Panc1 (cell line): ENCODE results near the gene CD163L1. TPM values are rescaled to one million over a fixed set of nuclear protein-coding genes. Genes with fewer than 3 reads are reported as not detected.

Experiments
- ATAC-seq: fragments of 200-7000 bp; cut with Tn5 transposase; 2 replicates; pipeline ENCODE4 v1.9.1; 2020; ENCODE audit warnings: mild to moderate bottlenecking, moderate library complexity
- BruUV-seq: library from RNA; stranded (reverse); fragments of 400-500 nt; replicated peaks from 2 replicates; lab custom pipeline; 2021; lab: Mats Ljungman, UMichigan
- CTCF ChIA-PET: fragments of 300-600 bp; sonication (Branson Sonifier 250); formaldehyde crosslinking; loops from one replicate; lab custom pipeline; 2022; ENCODE audit warnings: antibody characterized with exemption; lab: Charles Lee
- POLR2A ChIA-PET: fragments of 300-600 bp; sonication (Branson Sonifier 250); formaldehyde crosslinking; loops from one replicate; lab custom pipeline; 2022; ENCODE audit warnings: antibody characterized with exemption; lab: Charles Lee
- DNase-seq: peaks from one replicate; pipeline ENCODE4 v3.0.0-alpha.2; 2010; ENCODE audit warnings: low read depth, low spot score
- H3K27ac ChIP-seq: 2 replicates; pipeline ENCODE4 v1.5.1; 2011; ENCODE audit warnings: mild to moderate bottlenecking, low read length, inconsistent platforms
- H3K27me3 ChIP-seq: fragments of 200-500 bp; sonication (Bioruptor generic); 2 replicates; pipeline ENCODE4 v1.6.0; 2014; ENCODE audit warnings: low read length, inconsistent platforms; ENCODE audit not compliant: control insufficient read depth, insufficient read depth
- H3K36me3 ChIP-seq: fragments of 200-500 bp; sonication (Bioruptor generic); 2 replicates; pipeline ENCODE4 v1.5.1; 2014; ENCODE audit warnings: inconsistent platforms, mild to moderate bottlenecking, low read length, moderate library complexity; ENCODE audit not compliant: control insufficient read depth, insufficient read depth
- H3K4me1 ChIP-seq: 2 replicates; pipeline ENCODE4 v1.5.1; 2011; ENCODE audit warnings: inconsistent platforms, mild to moderate bottlenecking, low read length, moderate library complexity; ENCODE audit not compliant: control insufficient read depth, insufficient read depth
- H3K4me3 ChIP-seq, 2 experiments: 2 replicates each; pipeline ENCODE4 v1.5.1; 2011 to 2012; ENCODE audit warnings: low read depth in 2 of 2, low read length in 2 of 2, mild to moderate bottlenecking in 2 of 2, inconsistent platforms in 1 of 2, moderate library complexity in 1 of 2
- H3K9me3 ChIP-seq: fragments of 200-500 bp; sonication (Bioruptor generic); 2 replicates; pipeline ENCODE4 v1.5.1; 2014; ENCODE audit warnings: low read depth, mild to moderate bottlenecking, inconsistent platforms, low read length, moderate library complexity; ENCODE audit not compliant: control insufficient read depth, insufficient read depth
- POLR2AphosphoS5 ChIP-seq: IDR thresholded peaks from 2 replicates; pipeline ENCODE4 v1.6.1; 2012; ENCODE audit warnings: mild to moderate bottlenecking, low read depth, low read length, moderate library complexity
- SIN3A ChIP-seq: IDR thresholded peaks from 2 replicates; pipeline ENCODE4 v1.6.1; 2012; ENCODE audit warnings: low read depth, mild to moderate bottlenecking, low read length, moderate library complexity, borderline replicate concordance; ENCODE audit not compliant: insufficient read depth
- TCF7L2 ChIP-seq: IDR thresholded peaks from 2 replicates; pipeline ENCODE4 v1.6.1; 2011; ENCODE audit warnings: mild to moderate bottlenecking, low read depth, low read length, inconsistent platforms
- in situ Hi-C: cut with HindIII; loops from 2 replicates; pipeline ENCODE4 v1.10.0; 2016; ENCODE audit warnings: low sequenced_read_pairs, low pct_unique_long_range_greater_than_20kb
- intact Hi-C: fragments of 100-400 bp; cut with micrococcal nuclease; formaldehyde crosslinking; loops from one replicate; pipeline ENCODE4 v1.10.0; 2022; ENCODE audit not compliant: unreplicated experiment
- total RNA-seq: library from RNA; stranded (reverse); gene quantifications from one replicate; pipeline ENCODE4 v1.2.1, GENCODE V29; 2021; ENCODE audit not compliant: unreplicated experiment
- TF ChIP-seq, protein P1 (sequence below): fragments of 450-650 bp; IDR thresholded peaks from 2 replicates; pipeline ENCODE4 v1.5.1; 2017; ENCODE audit warnings: mild to moderate bottlenecking
- TF ChIP-seq, protein P2 (sequence below), 2 experiments: IDR thresholded peaks; 2 replicates each; pipeline ENCODE4 v1.6.1; 2011 to 2012; ENCODE audit warnings: low read depth in 2 of 2, control low read depth in 1 of 2, low read length in 1 of 2, mild to moderate bottlenecking in 1 of 2, moderate library complexity in 1 of 2; ENCODE audit not compliant: insufficient read depth in 1 of 2

The CD163L1 gene
- total RNA-seq, 1 experiment from 2014 or later, result not detected

GRCh38 chr12:7404275-7404674 is 39.7 kb downstream of the CD163L1 start:
- Histone ChIP-seq H3K9me3 (no peaks in the 10 kb centered on the region), H3K4me1 (no peaks in the 10 kb centered on the region), H3K36me3 (no peaks in the 10 kb centered on the region), H3K27me3 (no peaks in the 10 kb centered on the region), H3K4me3 (no peak overlapping the region), H3K27ac (no peak overlapping the region)
- POLR2A ChIA-PET, result no interaction called here
- no TSS peak for BruUV-seq
- ATAC-seq (no peak), DNase-seq (no peak)
- intact Hi-C loops (no loop called here), in situ Hi-C loops (no loop called here)
- TF ChIP-seq, protein P1, sequence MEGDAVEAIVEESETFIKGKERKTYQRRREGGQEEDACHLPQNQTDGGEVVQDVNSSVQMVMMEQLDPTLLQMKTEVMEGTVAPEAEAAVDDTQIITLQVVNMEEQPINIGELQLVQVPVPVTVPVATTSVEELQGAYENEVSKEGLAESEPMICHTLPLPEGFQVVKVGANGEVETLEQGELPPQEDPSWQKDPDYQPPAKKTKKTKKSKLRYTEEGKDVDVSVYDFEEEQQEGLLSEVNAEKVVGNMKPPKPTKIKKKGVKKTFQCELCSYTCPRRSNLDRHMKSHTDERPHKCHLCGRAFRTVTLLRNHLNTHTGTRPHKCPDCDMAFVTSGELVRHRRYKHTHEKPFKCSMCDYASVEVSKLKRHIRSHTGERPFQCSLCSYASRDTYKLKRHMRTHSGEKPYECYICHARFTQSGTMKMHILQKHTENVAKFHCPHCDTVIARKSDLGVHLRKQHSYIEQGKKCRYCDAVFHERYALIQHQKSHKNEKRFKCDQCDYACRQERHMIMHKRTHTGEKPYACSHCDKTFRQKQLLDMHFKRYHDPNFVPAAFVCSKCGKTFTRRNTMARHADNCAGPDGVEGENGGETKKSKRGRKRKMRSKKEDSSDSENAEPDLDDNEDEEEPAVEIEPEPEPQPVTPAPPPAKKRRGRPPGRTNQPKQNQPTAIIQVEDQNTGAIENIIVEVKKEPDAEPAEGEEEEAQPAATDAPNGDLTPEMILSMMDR, result no peak
- TF ChIP-seq TCF7L2 (no peak), POLR2AphosphoS5 (no peak), SIN3A (no peak)
- TF ChIP-seq, protein P2, sequence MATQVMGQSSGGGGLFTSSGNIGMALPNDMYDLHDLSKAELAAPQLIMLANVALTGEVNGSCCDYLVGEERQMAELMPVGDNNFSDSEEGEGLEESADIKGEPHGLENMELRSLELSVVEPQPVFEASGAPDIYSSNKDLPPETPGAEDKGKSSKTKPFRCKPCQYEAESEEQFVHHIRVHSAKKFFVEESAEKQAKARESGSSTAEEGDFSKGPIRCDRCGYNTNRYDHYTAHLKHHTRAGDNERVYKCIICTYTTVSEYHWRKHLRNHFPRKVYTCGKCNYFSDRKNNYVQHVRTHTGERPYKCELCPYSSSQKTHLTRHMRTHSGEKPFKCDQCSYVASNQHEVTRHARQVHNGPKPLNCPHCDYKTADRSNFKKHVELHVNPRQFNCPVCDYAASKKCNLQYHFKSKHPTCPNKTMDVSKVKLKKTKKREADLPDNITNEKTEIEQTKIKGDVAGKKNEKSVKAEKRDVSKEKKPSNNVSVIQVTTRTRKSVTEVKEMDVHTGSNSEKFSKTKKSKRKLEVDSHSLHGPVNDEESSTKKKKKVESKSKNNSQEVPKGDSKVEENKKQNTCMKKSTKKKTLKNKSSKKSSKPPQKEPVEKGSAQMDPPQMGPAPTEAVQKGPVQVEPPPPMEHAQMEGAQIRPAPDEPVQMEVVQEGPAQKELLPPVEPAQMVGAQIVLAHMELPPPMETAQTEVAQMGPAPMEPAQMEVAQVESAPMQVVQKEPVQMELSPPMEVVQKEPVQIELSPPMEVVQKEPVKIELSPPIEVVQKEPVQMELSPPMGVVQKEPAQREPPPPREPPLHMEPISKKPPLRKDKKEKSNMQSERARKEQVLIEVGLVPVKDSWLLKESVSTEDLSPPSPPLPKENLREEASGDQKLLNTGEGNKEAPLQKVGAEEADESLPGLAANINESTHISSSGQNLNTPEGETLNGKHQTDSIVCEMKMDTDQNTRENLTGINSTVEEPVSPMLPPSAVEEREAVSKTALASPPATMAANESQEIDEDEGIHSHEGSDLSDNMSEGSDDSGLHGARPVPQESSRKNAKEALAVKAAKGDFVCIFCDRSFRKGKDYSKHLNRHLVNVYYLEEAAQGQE (IDR thresholded peaks at IDR 0.05; ENCODE audit: insufficient read depth in 1 of 2, low read depth in 2 of 2, low read length in 1 of 2), result no peak
- CTCF ChIA-PET, result no interaction called here

DNA sequence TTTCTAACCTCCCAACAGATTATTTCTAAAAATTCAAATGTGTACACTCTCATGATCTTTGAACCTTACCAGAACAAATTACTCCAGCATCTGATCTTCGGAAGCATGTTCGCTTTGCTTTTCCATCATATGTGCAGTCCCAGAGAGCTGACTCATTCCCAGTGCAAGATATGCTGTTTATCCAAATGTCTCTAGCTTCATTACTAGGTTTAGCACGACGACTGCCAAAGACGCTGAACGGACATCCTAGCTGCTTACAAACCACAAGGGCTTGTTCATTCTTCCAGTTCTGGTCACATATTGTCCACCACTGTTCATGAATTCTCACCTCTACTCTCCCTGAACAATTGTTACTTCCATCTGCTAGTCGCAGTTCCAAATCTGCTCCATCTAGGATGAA is 40.5 kb downstream of the CD163L1 start:
- no TSS peak for BruUV-seq
- Histone ChIP-seq H3K27me3 (no peaks in the 10 kb centered on the region), H3K9me3 (no peaks in the 10 kb centered on the region), H3K36me3 (no peaks in the 10 kb centered on the region), H3K27ac (no peak overlapping the region), H3K4me1 (no peaks in the 10 kb centered on the region), H3K4me3 (no peak overlapping the region)
- ChIA-PET POLR2A (no interaction called here), CTCF (no interaction called here)
- in situ Hi-C loops (no loop called here), intact Hi-C loops (no loop called here)
- no peak for ATAC-seq
- TF ChIP-seq SIN3A (no peak), TCF7L2 (no peak), POLR2AphosphoS5 (no peak)
- TF ChIP-seq, protein P2 (IDR thresholded peaks at IDR 0.05; ENCODE audit: insufficient read depth in 1 of 2, low read depth in 2 of 2, low read length in 1 of 2), result no peak
- TF ChIP-seq, protein P1, result no peak
- no peak for DNase-seq
